TTC549 (cell line): Measurements from ENCODE around the gene LRRC1.

ENCODE experiments used
- FAIRE-seq: peaks from 2 replicates; lab custom pipeline; 2012; peaks lifted over from hg19 to GRCh38; lab: Jason Lieb, UNC

LRRC1 gene

GRCh38 chr6:53928641-53929040 lies 133.8 kb downstream of the LRRC1 start:
- FAIRE-seq: no peak

DNA sequence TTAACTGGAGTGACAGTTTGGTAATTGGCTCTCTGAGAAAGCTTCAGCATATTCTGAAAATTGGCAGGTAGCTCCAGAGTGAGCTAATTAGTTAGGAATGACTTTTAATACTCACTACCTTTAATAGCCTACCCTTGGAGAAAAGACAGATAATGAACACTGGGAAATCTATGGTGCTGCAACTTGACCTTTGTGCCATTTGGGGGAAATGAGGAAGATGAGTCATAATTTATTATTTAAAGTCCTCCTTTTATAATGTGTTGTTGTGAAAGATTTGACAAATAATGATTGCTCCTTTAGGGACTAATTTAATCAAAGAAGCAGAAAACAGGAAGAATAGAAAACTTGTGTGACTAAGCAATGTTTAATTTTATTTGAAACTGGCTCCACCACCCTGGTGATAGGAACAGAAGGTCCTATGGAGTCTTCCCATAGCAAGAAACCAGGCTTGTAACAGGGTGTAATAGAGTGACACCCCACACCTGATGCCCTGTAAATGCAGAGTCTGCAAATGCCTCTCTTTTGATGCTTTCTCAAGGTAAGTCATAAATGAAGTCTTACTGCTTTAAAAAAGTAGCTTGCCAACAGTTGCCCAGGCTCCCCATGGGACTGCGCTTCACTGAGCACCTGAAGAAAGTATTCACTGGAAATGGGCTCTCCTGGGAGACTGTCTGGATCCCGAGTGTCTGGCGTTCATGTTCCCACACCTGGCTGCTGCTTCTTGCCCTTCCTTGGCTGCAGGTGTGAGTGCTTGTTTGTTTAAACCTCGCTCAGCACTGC lies 134.4 kb downstream of the LRRC1 start:
- FAIRE-seq: no peak

GRCh38 chr6:53929821-53930120 lies 135.0 kb downstream of the LRRC1 start:
- no peak for FAIRE-seq

DNA sequence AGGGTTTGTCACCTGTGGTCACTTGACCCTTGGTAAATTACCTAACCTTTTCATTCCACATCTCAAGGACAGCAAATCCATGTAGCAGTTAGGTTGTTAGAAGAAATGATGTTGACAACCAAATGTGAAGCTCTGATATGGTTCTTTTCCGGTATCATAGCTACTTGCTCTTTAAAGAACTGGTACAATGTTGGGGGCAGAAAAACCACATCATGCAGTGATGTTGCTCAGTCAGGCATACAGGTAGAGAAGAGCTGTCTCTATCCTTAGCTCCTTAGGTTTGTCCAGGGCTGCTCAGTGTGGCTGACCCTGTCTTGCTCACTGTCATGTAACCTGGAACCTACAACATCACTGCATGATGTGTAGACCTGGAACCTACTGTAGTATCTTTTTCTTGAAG lies 135.5 kb downstream of the LRRC1 start:
- FAIRE-seq: no peak

DNA sequence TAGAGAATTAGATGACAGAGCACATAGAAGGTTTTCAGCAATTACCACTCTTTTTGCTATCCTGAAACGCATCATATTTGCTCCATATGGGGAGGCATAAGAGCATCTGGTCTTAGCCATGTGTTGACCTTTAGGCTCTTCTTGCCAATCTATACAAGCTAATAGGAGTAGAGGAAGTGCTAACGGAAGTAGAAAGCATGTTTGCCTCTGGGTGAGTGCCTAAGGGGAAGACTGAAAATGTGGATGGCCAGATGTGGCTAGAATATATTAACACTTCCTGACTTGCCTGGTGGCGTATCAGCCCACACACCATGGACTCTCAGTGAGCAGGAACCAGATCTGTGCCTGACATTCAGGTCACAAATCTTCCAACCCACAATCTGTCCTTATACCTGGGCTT lies 136.3 kb downstream of the LRRC1 start:
- no peak for FAIRE-seq

GRCh38 chr6:53932516-53932915 lies 137.7 kb downstream of the LRRC1 start:
- FAIRE-seq: no peak

DNA sequence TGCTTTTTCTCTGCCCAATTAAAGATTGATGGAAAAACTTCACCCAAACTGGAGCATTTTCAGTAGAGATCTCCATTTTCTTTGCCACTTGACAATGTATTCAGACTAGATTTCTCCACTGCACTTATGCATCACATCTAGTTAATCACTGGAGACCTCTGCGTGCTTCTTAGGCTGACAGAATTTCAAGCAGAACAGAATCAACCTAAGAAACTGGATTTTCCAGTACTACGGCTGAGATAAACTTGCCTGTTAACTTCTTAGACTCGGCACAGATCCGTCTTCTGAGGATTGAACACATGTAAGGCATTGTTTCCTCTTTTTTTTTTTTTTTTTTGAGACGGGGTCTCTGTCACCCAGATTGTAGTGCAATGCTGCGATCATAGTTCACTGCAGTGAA lies 139.2 kb downstream of the LRRC1 start:
- no peak for FAIRE-seq

GRCh38 chr6:53937461-53937860 lies 142.7 kb downstream of the LRRC1 start:
- no peak for FAIRE-seq

DNA sequence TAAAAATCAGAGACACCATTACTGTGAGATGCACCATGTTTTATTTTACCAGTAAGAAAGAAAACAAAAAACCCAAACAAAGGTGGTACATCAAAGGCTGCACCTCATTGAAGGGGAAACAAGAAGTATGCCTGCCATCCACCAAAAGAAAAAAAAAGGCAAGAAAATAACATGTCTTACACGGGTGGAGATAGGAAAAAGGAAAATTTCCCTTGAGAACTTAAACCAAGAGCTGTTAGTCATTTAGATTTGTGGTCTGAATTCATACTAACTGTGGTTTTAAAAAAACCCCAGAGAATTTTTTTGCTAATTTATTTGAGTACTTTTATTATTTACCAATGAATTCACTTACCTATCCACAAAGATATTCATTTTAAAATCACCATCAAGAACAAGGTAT lies 144.0 kb downstream of the LRRC1 start:
- no peak for FAIRE-seq

- FAIRE-seq: no peak
Measured at GRCh38 chr6:53939830-53940229, 145.0 kb downstream of the LRRC1 start.

- no peak for FAIRE-seq
Measured at GRCh38 chr6:53943395-53943794, 148.6 kb downstream of the LRRC1 start.

- FAIRE-seq: no peak
Measured at GRCh38 chr6:53944091-53944490, 149.3 kb downstream of the LRRC1 start.

GRCh38 chr6:53944543-53944942 lies 149.7 kb downstream of the LRRC1 start:
- no peak for FAIRE-seq

- FAIRE-seq: no peak
Measured at GRCh38 chr6:53945765-53946407, 151.1 kb downstream of the LRRC1 start.

DNA sequence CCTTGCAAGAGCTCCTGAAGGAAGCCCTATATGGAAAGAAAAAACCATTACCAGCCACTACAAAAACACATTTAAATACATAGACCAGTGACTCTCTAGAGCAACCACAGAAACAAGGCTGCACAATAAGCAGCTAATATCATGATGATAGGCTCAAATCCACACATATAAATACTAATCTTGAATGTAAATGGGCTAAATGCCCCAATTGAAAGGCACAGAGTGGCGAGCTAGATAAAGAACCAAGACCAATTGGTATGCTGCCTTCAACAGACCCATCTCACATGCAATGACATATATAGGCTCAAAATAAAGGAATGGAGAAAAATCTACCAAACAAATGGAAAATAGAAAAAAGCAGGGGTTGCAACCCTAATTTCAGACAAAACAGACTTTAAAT lies 153.0 kb downstream of the LRRC1 start:
- no peak for FAIRE-seq

GRCh38 chr6:53951383-53951782 lies 156.6 kb downstream of the LRRC1 start:
- FAIRE-seq: no peak

- no peak for FAIRE-seq
Measured at GRCh38 chr6:53956068-53956711, 161.4 kb downstream of the LRRC1 start.

DNA sequence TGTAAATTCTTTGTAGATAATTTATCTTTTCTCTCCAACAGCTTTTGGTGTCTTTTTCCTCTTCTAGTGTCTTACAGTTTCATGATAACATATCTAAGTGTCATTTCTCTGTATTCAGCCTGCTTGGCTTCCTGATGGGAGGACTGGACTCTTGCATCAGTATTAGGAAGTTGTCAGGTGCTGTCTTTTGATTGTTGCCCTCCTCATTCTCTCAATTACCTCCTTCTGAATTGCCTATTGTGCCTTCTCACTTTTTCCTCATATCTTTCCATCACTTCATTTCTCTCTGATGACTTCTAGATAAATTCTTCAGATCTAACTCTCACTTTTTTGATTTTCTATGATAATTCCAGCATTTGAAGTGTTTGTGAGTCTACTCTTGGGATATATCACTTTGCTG lies 162.0 kb downstream of the LRRC1 start:
- no peak for FAIRE-seq

GRCh38 chr6:53959717-53960116 lies 164.9 kb downstream of the LRRC1 start:
- FAIRE-seq: no peak

DNA sequence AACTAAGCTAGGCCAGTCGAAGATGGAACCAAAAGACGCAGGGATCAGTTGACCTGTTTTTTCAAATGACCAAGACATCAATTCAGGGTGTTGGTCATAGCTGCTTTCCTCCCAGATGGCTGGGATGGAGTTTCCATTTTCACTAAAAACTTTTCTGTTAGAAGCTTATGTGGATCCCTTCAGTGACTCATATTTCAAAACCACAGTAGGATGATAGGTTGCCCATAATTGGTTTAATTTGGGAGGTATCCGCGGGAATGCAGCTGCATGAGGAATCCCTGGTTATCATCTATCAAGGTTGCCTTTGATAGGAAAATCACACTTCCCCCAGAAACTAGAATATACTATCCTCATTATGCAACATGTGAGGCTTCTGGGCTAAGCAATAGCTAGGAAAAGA lies 165.5 kb downstream of the LRRC1 start:
- no peak for FAIRE-seq

DNA sequence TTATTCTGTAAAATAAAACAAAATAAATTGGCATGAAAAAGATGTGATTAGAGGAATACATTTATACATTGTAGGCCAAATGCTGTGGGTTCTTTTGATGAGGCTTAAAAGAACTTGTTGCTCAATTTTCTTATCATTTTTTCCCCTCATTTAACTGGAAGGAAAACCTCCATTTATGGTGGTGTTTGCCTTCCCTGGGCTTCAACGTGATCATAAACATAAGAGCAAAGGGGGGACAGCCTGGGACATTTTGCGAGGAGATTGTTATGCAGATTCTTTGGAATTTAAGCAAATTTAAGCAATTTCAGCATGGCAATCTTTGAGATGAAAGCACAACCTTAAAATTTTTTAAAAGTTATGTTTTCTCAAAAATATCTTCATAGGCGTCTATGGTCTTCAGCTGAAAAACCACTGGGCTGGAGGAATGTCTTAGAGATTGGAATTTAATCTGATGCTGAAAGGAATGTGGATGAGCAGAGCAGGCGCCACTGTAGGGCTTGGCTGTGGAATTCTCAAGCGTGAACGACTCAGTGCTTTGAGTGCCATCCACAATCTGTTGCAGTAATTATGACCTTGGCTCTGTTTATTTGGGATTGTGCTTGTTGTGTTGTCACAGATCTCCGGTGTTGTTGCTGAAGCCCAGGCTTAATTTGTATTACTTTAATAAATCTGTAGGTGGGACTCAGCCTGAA lies 167.0 kb downstream of the LRRC1 start:
- FAIRE-seq: no peak

- no peak for FAIRE-seq
Measured at GRCh38 chr6:53962646-53963045, 167.8 kb downstream of the LRRC1 start.

DNA sequence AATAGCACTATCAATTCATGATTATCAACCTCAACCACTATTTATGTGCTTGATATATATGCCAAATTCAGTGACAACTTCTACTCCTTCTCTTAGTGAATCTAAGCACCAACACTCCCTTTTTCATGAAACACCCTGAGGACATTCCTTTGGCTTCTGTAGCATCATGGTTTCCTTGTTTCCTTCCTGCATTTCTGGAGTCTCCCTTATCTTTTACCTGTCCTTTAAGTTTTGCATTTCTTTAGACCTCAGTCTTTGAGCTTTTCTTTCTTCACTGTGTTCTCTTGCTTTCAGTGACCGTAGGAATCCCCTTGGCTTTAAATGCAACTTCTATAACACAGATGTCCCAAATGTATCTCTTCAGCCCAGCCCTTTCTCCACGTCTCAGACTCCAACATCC lies 172.6 kb downstream of the LRRC1 start:
- FAIRE-seq: no peak
